HG02588 (cell line): ENCODE results near the gene SCNN1B.
"Not testable (repeated sequence)": the region's sequence is repeated elsewhere in the genome, so short reads cannot be mapped to it uniquely, and the experiment has no call there.

Source experiments
- ATAC-seq: cut with Tn5 transposase; IDR thresholded peaks from one replicate; pipeline ENCODE4 v1.9.1; 2021; ENCODE audit warnings: mild to moderate bottlenecking, moderate library complexity; ENCODE audit not compliant: unreplicated experiment

Gene SCNN1B

GRCh38 chr16:23288726-23289512, 13.2 kb upstream of the SCNN1B start:
- ATAC-seq = no peak

GRCh38 chr16:23290189-23291062, 11.7 kb upstream of the SCNN1B start:
- no peak for ATAC-seq

GRCh38 chr16:23293016-23293415, 9.1 kb upstream of the SCNN1B start:
- ATAC-seq = no peak

- ATAC-seq = no peak
Measured at GRCh38 chr16:23294260-23294659, 7.8 kb upstream of the SCNN1B start.

- ATAC-seq = no peak
Measured at GRCh38 chr16:23296994-23297393, 5.1 kb upstream of the SCNN1B start.

- no peak for ATAC-seq
Measured at GRCh38 chr16:23298290-23298915, 3.7 kb upstream of the SCNN1B start.

GRCh38 chr16:23299815-23300214, 2.3 kb upstream of the SCNN1B start:
- not testable (repeated sequence) for ATAC-seq

GRCh38 chr16:23301251-23302044, 654 bp upstream of the SCNN1B start:
- ATAC-seq = no peak

- no peak for ATAC-seq
Measured at GRCh38 chr16:23303685-23304084, 1.6 kb downstream of the SCNN1B start.

GRCh38 chr16:23304620-23305019, 2.5 kb downstream of the SCNN1B start:
- no peak for ATAC-seq

GRCh38 chr16:23306199-23307100, 4.3 kb downstream of the SCNN1B start:
- ATAC-seq = no peak

- no peak for ATAC-seq
Measured at GRCh38 chr16:23310217-23310616, 8.1 kb downstream of the SCNN1B start.

- no peak for ATAC-seq
Measured at GRCh38 chr16:23310744-23311143, 8.6 kb downstream of the SCNN1B start.

- no peak for ATAC-seq
Measured at GRCh38 chr16:23316232-23316631, 14.1 kb downstream of the SCNN1B start.

GRCh38 chr16:23316634-23317265, 14.6 kb downstream of the SCNN1B start:
- no peak for ATAC-seq

GRCh38 chr16:23317266-23317661, 15.2 kb downstream of the SCNN1B start:
- no peak for ATAC-seq

GRCh38 chr16:23317751-23318150, 15.6 kb downstream of the SCNN1B start:
- ATAC-seq = no peak

- no peak for ATAC-seq
Measured at GRCh38 chr16:23318639-23319038, 16.5 kb downstream of the SCNN1B start.
